Endothelial cell (in vitro differentiated cells): ENCODE results near the gene SIVA1. TPM values are rescaled to one million over a fixed set of nuclear protein-coding genes. Genes with fewer than 3 reads are reported as not detected.

Experiments
- DNase-seq: peaks from one replicate; pipeline ENCODE4 v3.0.0; 2021; ENCODE audit warnings: low spot score
- H3K27ac Mint-ChIP-seq: one replicate; pipeline ENCODE4 v1.8.0; 2021; ENCODE audit warnings: mixed read lengths, inconsistent platforms; ENCODE audit not compliant: unreplicated experiment
- H3K27me3 Mint-ChIP-seq: one replicate; pipeline ENCODE4 v1.8.0; 2021; ENCODE audit warnings: mild to moderate bottlenecking, moderate library complexity, mixed read lengths, inconsistent platforms; ENCODE audit not compliant: unreplicated experiment
- H3K36me3 Mint-ChIP-seq: one replicate; pipeline ENCODE4 v1.8.0; 2021; ENCODE audit warnings: mild to moderate bottlenecking, low read depth, mixed read lengths, inconsistent platforms; ENCODE audit not compliant: unreplicated experiment
- H3K4me1 Mint-ChIP-seq: one replicate; pipeline ENCODE4 v1.8.0; 2021; ENCODE audit warnings: mild to moderate bottlenecking, mixed read lengths, inconsistent platforms; ENCODE audit not compliant: unreplicated experiment
- H3K4me3 Mint-ChIP-seq: one replicate; pipeline ENCODE4 v1.8.0; 2021; ENCODE audit warnings: mild to moderate bottlenecking, mixed read lengths, inconsistent platforms; ENCODE audit not compliant: unreplicated experiment
- H3K9me3 Mint-ChIP-seq: one replicate; pipeline ENCODE4 v1.8.0; 2021; ENCODE audit warnings: mixed read lengths, inconsistent platforms; ENCODE audit not compliant: unreplicated experiment
- total RNA-seq: library from RNA; stranded (reverse); fragmentation: NEBNext Ultra II Directional; extraction: Animal tissue kit (Norgen Biotek cat#: 25700); gene quantifications from one replicate; pipeline ENCODE4 v1.2.1, GENCODE V29; 2021; ENCODE audit not compliant: unreplicated experiment
- TF ChIP-seq, protein P1 (sequence below): fragments of 200-600 bp; sonication (generic); IDR thresholded peaks from one replicate; pipeline ENCODE4 v1.5.0; 2021; ENCODE audit warnings: antibody characterized with exemption; ENCODE audit not compliant: unreplicated experiment

The SIVA1 gene
- total RNA-seq, 1 donor from 2014 or later = 84.3 TPM

DNA sequence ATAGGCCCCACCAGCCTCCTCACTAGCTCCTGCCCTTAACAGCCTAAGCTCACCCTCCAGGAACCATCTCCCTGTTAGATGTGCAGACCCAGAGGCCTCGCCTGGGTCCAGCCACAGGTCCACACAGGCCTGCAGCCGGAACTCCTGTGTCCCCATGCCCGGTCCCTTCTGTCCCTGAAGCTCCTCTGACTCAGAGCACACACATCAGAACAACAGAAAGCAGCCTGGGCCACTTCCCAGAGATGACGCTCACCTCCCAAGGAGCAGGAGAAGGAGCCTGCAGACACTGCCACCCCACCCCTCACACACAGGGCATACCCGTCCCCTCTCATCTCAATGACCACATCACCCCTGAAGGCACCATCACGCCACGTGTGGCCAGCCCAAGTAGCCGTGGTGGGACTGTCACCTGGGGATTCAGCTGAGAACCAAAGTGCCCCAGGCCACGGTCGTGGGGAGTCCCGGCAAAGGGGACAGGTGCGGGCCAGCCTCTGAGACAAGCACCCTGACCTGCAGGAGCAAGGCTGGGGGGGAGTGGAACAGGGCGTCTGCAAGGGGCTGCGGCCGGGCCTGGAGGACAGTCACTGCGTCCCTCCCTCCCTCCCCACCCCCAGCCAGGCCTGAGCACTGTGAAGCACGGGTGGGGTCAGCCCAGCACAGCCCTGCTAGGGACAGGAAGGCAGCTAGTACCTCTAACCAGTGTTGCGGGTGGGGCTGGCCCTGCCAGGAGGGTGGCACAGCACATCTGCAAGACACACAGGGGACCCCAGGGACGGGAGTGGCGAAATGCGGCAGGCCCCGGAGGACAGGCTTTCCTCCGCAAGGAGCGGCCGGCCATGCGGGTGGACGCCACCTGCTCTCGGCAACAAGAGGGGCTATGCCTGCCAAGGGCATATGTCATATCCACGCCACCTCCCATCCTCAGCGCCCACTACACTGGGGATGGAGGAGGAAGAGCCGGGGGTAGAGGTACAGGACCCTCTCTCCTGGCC, 37.1 kb downstream of the SIVA1 start:
- H3K27ac Mint-ChIP-seq = no peak overlapping the region
- peaks cover 14% of the 10 kb centered on the region for H3K4me1 Mint-ChIP-seq
- peaks cover 12% of the 10 kb centered on the region for H3K27me3 Mint-ChIP-seq
- peaks cover 9% of the 10 kb centered on the region for H3K36me3 Mint-ChIP-seq
- H3K9me3 Mint-ChIP-seq = no peaks in the 10 kb centered on the region
- H3K4me3 Mint-ChIP-seq = no peak overlapping the region
- TF ChIP-seq, protein P1, sequence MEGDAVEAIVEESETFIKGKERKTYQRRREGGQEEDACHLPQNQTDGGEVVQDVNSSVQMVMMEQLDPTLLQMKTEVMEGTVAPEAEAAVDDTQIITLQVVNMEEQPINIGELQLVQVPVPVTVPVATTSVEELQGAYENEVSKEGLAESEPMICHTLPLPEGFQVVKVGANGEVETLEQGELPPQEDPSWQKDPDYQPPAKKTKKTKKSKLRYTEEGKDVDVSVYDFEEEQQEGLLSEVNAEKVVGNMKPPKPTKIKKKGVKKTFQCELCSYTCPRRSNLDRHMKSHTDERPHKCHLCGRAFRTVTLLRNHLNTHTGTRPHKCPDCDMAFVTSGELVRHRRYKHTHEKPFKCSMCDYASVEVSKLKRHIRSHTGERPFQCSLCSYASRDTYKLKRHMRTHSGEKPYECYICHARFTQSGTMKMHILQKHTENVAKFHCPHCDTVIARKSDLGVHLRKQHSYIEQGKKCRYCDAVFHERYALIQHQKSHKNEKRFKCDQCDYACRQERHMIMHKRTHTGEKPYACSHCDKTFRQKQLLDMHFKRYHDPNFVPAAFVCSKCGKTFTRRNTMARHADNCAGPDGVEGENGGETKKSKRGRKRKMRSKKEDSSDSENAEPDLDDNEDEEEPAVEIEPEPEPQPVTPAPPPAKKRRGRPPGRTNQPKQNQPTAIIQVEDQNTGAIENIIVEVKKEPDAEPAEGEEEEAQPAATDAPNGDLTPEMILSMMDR = no peak
- no peak for DNase-seq

DNA sequence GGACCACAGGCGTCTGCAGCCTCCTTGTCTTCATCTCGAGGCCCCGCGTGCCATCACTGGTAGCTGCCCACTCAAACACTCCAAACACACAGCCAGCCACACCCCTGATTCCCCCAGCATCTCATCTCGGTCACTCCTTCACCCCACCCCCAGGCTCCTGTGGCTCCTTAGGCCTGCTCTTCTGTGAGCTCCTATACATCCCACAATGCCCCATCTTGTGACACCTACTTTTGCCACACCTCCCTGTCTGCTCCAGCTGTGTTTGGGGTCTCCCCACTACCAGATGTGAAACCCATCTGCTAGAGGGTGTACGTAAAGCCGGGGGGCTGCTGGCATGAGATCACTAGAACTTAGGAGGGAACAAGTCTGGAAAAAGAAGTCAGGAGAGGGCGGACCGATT, 38.5 kb downstream of the SIVA1 start:
- TF ChIP-seq, protein P1 = no peak
- Mint-ChIP-seq H3K9me3 (no peaks in the 10 kb centered on the region), H3K27ac (no peak overlapping the region)

DNA sequence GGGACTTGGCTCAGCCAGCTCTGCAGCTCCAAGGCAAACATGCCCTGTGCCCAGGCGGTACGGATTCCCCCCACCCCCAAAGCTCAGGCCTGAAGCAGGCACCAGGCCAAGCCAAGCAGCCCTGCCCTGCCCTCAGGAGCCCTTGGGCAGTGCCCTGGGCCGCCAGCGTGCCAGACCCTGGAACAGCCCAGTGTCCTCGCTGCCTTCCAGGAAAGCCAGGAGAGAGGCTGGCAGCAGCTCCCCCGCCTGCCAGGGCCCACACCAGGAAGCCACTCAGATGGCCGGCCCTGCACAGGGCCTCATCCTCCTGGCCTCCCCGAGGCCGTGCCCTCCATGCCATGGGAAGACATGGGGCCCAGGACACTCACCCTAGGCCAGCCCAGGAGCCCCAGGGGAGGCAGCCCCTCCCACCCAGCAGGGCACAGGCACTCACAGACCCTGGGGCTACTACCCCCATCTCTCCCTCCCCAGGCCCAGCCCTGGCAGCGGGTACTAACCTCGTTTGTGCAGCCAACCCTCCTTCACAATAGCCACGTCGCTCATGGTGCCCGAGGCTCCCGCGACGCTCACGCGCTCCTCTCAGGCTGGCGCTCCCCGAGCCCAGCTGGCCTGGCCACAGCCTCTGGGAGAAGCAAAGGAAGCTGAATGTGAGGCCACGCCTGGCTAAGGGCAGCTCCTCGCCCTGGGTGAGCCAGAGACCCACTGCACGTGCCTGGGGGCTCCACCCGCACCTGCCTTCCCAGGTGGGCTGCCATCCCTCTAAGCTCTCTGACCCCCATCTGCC, 39.3 kb downstream of the SIVA1 start:
- Mint-ChIP-seq H3K4me3 (no peak overlapping the region), H3K9me3 (no peaks in the 10 kb centered on the region), H3K4me1 (peaks cover 19% of the 10 kb centered on the region), H3K27me3 (peaks cover 17% of the 10 kb centered on the region), H3K27ac (no peak overlapping the region), H3K36me3 (peaks cover 9% of the 10 kb centered on the region)
- TF ChIP-seq, protein P1 = no peak
- DNase-seq = no peak

More for the DNA sequence above, 38.5 kb downstream of the SIVA1 start:
- peaks cover 18% of the 10 kb centered on the region for H3K4me1 Mint-ChIP-seq
- H3K27me3 Mint-ChIP-seq = peaks cover 15% of the 10 kb centered on the region
- no peak for DNase-seq
- peaks cover 9% of the 10 kb centered on the region for H3K36me3 Mint-ChIP-seq
- H3K4me3 Mint-ChIP-seq = no peak overlapping the region

DNA sequence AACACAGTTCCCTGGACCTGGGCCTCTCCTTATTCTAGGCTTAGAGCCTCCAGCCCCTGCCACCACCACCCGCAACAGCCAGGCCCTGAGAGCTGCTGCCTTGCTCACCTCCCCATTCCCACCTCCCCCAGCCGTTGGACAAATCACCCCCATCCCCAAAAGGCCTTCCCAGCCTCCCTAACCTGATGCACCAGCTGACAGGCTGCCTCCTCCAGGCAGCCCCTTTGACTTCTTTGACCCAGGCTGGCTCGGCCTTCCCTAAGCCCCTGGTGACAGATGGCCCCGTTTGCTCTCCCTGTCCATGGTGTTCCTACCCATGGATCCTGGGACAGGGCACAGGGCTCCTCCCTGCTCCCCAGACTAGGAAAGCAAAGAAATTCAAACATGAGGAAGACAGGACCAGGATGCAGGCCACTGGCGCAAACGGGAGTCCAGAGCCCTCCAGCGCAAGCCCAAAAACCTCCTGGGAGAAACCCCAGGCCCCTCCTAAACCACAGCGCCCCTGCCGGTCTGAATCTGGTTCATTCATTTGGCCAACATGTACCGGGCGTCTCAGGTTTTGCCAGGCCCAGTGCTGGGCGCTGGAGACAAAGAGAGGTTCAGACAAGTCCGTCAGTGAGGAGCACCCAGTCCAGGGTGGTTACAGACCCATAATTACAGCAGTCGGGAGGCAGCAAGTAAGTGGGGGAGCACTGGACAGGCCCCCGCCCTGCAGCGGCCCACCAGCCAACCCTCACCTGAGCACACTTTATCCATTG, 40.2 kb downstream of the SIVA1 start:
- no peak for DNase-seq
- Mint-ChIP-seq H3K4me1 (peaks cover 19% of the 10 kb centered on the region), H3K4me3 (peak overlapping the region; percentile 93), H3K27ac (no peak overlapping the region), H3K9me3 (no peaks in the 10 kb centered on the region), H3K27me3 (peaks cover 17% of the 10 kb centered on the region), H3K36me3 (peaks cover 9% of the 10 kb centered on the region)
- TF ChIP-seq, protein P1 = no peak
